Left colon (tissue), 2 donors: ENCODE results near the gene PDK2. TPM values are rescaled to one million over a fixed set of nuclear protein-coding genes. Genes with fewer than 3 reads are reported as not detected.

ENCODE experiments used
- ATAC-seq: fragments of 200-7000 bp; cut with Tn5 transposase; one replicate; pipeline ENCODE4 v1.9.1; 2020; ENCODE audit warnings: mild to moderate bottlenecking, moderate library complexity
- DNase-seq, 2 donors: peaks; one replicate each; pipeline ENCODE4 v3.0.0-alpha.2; 2020
- intact Hi-C, 2 donors: fragments of 100-400 bp; cut with DNase I in 1 of 2; cut with micrococcal nuclease in 1 of 2; formaldehyde crosslinking; loops; one replicate each; pipeline versions ENCODE4 v1.11.2 to v1.14.0; 2022; cut with DNase I, micrococcal nuclease
- total RNA-seq, 2 donors: library from RNA; stranded (reverse); fragmentation: NEBNext Ultra II Directional; extraction: Animal tissue kit (Norgen Biotek cat#: 25700); gene quantifications; one replicate each; pipeline ENCODE4 v1.2.1, GENCODE V29; 2021
- donor health status: DM: no; HTN: no; CAD: no.
- donor health status: DM: yes; HTN: yes; CAD: no.

Gene PDK2
- total RNA-seq, 2 donors from 2014 or later, result 59.5 to 71.4 TPM

- intact Hi-C loops, result no loop called here
- peak; percentile 70 for ATAC-seq
- peak; percentile 92 to 94 for DNase-seq
These were observed 56.1 kb downstream of the PDK2 start for GRCh38 chr17:50151041-50151936.

- ATAC-seq (peak; percentile 73), DNase-seq (peak; percentile 86 to 92)
- intact Hi-C loops, result no loop called here
These were observed 56.9 kb downstream of the PDK2 start for GRCh38 chr17:50151937-50152547.

GRCh38 chr17:50152736-50153135 is 57.6 kb downstream of the PDK2 start:
- no peak for ATAC-seq
- DNase-seq, result no peak
- intact Hi-C loops, result no loop called here

GRCh38 chr17:50153650-50154575 is 58.8 kb downstream of the PDK2 start:
- ATAC-seq, result no peak
- DNase-seq, result no peak
- intact Hi-C loops, result no loop called here

- intact Hi-C loops, result no loop called here
- DNase-seq (no peak), ATAC-seq (no peak)
These were observed 59.5 kb downstream of the PDK2 start for GRCh38 chr17:50154604-50155003.

- DNase-seq (no peak), ATAC-seq (no peak)
- intact Hi-C loops, result no loop called here
These were observed 60.1 kb downstream of the PDK2 start for GRCh38 chr17:50155115-50155819.

GRCh38 chr17:50157891-50158290 is 62.7 kb downstream of the PDK2 start:
- intact Hi-C loops, result no loop called here
- ATAC-seq (no peak), DNase-seq (no peak)

GRCh38 chr17:50161023-50161910 is 66.1 kb downstream of the PDK2 start:
- intact Hi-C loops, result no loop called here
- DNase-seq (peak; percentile 85 to 91), ATAC-seq (peak; percentile 98)

Other genes starting within 250 kb of the PDK2 start
- not detected for gene TAC4, start 247.3 kb upstream of the PDK2 start, total RNA-seq
- under 1 TPM in 1 of 2 donors, not detected in 1; 0.20 TPM for gene DLX4, start 126.2 kb upstream of the PDK2 start, total RNA-seq
- not detected for gene DLX3, start 100.1 kb upstream of the PDK2 start, total RNA-seq
- gene ITGA3, start 39.2 kb upstream of the PDK2 start, total RNA-seq, result 100 to 1,000 TPM; 130 to 170 TPM
- under 1 TPM; 0.70 to 0.92 TPM for gene SAMD14, start 34.8 kb downstream of the PDK2 start, total RNA-seq
- 10 to 100 TPM; 30.6 to 34.3 TPM for gene PPP1R9B, start 55.3 kb downstream of the PDK2 start, total RNA-seq
- gene SGCA, start 70.7 kb downstream of the PDK2 start, total RNA-seq, result 1 to 10 TPM in 1 of 2 donors, under 1 TPM in 1; 0.31 to 4.7 TPM
- gene COL1A1, start 106.3 kb downstream of the PDK2 start, total RNA-seq, result 10 to 100 TPM; 33.5 to 91.9 TPM
- gene TMEM92, start 179.1 kb downstream of the PDK2 start, total RNA-seq, result 1 to 10 TPM; 3.4 to 9.4 TPM